ENCODE data around the gene IL4R.

The IL4R gene

GRCh38 chr16:27289669-27290068, 24.1 kb upstream of the IL4R start:
- peak in 1 of 2 donors; percentile 16 for DNase-seq

GRCh38 chr16:27290562-27290961, 23.2 kb upstream of the IL4R start:
- no peak for DNase-seq

DNA sequence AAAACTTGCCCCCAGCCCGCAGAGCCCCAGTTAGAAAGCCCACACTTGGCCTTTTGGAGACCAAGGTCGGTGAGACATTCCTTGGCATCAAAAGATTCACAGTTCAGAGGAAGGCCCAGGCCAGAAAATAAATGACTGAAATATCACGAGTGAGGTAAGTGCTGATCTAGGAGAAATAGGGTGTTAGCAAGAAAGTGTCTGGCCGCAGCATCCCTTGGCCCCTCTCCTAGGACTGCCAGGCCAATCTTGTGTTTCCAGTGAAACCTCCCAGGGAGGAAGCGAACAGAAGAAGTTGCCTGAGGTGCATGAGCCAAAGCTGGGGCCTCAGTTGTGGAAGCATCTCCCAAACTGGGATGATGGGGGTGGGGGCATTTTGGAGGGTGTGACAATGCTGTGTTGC, 22.7 kb upstream of the IL4R start:
- no peak for DNase-seq

- DNase-seq = no peak
Measured at GRCh38 chr16:27291722-27292240, 22.0 kb upstream of the IL4R start.

- no peak for DNase-seq
Measured at GRCh38 chr16:27293343-27293742, 20.4 kb upstream of the IL4R start.

GRCh38 chr16:27298132-27298531, 15.6 kb upstream of the IL4R start:
- DNase-seq = no peak

GRCh38 chr16:27301236-27301861, 12.4 kb upstream of the IL4R start:
- no peak for DNase-seq

DNA sequence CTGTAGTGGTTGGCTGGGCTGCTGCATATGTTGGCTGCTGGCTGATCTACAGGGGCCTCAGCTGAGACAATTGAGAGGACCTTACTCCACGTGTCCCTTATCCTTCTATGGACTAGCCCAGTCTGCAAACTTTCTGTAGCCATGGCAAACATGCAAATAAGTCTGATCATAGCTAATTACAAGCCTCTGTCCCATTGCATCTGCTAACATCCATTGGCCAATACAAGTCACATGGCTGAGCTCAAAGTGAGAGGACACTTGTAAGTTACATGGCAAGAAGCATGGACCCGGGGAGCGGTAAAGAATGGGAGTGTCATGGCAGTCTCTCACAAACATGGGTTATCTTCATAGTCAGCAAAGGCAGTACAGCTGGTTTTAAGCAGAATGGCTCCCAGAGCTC, 11.6 kb upstream of the IL4R start:
- DNase-seq = no peak

GRCh38 chr16:27303256-27304100, 10.3 kb upstream of the IL4R start:
- peak in 1 of 2 donors; percentile 4 for DNase-seq

DNA sequence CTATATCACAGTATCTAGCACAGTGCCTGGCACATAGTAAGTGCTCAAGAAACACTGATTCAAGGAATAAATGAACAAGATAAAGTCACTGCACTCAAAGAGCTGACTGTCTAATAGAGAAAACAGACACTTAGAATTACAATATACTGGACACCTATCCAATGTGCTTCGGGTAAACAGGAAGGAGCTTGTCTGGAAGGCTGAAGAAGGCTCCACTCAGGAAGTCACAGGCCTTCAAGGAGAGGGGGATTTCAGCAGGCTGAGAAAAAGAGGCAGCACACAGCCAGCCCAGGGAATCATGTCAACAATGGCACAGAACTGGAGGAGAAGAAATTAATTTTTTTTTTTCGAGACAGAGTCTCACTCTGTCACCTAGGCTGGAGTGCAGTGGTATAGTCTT, 9.7 kb upstream of the IL4R start:
- no peak for DNase-seq

DNA sequence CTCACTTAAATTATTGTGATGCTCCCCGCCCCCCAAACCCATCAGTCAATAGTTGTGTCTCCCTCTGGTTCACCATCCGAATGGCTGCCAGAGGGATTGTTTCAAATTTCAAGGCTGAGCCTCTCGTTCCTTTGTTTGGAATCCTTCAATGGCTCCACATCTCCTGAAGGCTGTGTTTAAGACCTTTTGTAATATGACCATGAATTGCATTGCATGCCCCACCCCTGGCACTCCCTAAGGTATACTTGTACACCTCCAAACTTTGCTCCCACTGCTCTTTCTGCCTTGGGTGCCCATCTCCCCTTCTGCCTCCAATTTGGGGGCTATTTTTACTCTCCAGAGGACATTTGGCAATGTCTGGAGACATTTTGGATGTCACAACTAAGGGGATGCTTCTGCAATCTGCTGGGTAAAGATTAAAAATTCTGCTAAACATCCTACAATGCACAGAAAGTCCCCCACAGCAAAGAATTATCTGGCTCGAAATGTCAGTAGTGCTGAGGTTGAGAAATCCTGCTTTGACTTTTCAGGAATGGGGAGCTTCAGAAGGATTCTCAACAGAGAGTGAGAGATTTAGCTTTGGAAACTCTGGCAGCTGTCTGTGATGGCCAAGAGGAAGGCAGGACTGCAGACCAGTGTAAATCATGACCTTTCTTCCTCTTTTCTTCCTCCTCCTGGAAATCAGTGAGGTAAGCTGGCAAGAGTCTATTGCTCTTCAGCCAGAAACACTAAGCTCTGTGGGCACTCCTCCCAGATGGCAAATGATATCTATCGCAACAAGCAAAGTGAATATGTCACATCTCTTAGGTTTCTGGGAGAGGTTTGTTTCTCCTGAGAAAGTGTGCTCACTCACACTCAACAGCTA, 8.7 kb upstream of the IL4R start:
- no peak for DNase-seq

DNA sequence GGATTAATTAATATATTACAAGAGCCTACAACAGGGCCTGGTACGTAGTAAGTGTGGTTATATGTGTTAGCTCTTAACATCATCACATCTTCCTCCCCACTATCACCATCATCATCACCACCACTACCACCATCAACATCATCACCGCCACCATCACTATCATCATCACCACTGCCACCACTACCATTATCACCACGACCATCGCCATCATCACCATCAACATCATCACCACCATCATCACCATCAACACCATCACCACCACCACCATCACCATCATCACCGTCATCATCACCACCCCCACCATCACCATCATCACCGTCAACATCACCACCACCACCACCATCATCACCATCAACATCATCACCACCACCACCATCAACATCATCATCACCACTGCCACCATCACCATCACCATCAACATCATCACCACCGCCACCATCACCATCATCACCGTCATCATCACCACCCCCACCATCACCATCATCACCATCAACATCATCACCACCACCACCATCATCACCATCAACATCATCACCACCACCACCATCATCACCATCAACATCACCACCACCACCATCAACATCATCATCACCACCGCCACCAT, 7.8 kb upstream of the IL4R start:
- no peak for DNase-seq

DNA sequence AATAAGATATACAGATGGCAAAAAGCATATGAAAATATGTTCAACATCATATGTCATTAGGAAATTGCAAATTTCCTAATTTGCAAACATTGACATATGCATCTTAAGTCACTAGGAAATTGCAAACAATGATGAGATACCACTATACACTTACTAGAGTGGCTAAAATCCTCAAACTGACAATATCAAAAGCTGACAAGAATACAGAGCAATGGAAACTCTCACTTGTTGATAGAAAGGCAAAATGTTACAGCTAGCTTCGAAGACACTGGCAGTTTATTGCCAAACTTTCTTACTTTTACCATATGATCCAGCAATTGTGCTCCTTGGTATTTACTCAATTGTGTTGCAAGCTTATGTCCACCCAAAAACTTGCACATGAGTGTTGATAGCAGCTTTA, 5.0 kb upstream of the IL4R start:
- no peak for DNase-seq

- no peak for DNase-seq
Measured at GRCh38 chr16:27310576-27311447, 3.0 kb upstream of the IL4R start.

- DNase-seq = no peak
Measured at GRCh38 chr16:27311448-27311830, 2.3 kb upstream of the IL4R start.

DNA sequence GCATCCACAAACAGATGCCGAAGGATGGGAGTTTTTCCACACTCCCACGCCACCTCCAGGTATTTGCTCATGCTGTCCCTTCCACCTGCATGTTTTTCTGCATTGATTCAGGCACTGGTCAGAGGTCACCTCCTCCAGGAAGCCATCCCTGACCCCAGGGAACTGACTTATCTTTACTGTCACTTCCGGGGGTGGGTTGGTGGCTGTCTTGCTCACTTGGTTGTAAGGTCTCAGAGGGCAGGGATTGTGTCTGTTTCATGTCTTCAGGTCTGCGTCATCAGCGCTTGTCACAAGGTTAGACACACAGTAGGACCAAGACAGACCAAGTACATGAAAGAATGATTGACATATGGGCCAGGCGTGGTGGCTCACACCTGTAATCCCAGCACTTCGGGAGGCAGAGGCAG, 1.9 kb upstream of the IL4R start:
- no peak for DNase-seq

DNA sequence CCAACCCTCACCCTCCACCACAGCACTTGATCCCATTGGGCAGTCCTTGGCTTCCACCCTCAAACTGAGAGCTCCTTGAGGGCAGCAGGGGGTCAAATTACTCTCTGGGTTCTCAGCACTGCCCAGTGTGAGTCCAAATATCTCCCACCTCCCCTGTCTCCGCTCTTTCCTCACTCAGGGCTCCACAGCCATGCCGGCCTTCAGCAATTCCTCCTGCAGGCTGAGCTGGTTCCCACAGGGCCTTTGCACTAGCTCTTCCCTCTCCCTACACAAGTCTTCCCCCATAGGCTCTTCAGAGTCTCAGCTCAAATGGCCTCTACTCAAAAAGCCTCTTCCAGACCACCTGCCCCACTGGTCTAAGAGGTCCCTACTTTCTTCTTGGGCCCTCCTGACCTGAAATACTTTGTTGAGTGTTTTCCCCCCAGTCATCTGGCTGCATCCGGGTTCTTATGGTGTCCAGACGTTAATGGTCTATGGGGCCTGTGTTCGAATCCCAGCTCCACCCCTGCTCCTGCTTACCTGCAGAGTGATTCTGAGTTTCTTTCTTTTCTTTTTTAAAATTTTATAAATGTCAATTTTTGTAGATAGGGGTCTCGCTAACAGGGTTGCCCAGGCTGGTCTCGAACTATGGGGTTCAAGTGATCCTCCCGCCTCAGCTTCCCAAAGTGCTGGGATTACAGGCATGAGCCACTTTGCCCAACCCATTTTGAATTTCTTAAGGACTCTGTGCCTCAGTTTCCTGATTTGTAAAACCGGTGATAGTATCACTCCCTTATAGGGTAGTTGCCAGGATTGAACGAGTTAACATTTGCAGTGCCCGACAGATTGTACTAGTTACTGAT, 973 bp upstream of the IL4R start:
- no peak for DNase-seq

DNA sequence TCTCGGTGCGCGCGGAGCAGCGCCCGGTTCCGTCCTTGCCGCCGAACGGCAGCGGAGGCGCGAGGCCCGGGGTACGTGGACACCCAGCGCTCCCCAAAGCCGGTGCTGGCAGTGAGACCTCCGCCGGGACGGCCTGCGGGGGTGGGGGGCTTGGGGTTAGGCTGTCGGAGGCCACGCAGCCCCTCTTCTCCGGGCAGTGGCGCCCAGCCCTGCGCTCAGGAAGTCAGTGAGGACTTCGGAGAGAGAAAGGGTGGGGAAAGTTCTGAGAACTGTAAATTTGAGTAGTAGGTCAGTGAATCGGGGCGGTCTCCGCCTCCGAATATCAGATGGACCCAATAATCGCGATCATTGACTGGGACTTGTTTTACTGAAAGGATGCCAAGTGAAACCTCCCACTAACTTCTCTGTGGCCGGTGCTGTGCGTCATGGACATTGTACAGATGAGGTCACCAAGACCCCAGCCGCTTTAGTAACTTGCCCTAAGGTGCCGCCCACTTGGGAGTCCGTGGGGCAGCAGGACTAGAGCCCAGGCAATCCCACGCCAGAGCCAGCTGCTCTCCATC, 468 bp downstream of the IL4R start:
- peak; percentile 58 to 74 for DNase-seq

DNA sequence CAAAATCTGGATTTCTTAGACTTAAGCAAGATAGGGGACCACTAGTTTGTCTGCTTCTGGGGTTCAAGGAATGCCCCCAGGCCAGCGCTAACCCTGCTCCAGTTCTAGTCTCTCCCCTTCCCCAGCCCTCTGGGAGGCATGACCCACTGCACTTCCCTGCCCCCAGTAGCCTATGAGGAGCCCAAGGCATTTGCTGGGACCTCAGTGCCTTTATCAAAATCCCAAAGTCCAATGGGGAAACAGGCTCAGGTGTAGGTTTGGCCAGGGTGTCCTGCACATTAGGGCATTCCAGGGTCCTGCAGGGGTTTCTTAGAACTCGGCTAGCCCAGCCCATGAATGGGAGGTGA, 1.2 kb downstream of the IL4R start:
- DNase-seq = no peak

DNA sequence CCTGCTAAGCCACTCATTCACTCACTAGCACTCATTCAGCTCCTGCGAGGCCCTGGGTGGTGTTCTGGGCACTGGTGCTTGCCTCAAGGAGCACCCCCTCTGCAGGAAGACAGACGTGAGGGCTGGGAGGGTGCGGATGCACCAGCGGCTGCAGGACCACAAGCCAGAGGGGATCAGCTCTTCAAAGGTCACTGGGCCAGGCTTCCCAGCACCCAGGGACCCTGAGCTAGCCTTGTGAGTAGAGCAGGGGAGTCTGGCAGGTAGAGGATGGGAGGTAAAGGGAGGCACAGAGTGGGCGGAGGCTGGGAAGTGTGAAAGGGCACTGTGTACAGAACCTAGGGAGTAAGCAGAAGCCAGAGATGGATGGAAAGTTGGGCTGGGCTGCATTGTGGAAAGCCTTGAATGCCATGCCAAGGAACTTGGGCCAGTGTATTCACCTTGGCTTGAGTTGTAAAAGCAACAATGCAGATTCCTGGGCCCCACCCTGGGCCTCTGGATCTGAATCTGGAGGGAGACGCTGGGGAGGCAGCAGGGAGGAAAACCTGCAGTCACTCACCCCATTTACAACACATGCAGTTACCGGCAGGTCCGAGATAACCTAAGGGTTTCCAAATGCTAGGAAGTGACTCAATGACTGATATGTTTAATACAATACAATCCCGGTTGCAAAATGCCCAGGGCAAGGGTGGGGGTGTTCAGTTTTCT, 1.7 kb downstream of the IL4R start:
- peak; percentile 63 to 64 for DNase-seq
